ENCODE results near the gene CTDSPL. TPM values are rescaled to one million over a fixed set of nuclear protein-coding genes. Genes with fewer than 3 reads are reported as not detected.

The CTDSPL gene
- total RNA-seq, 2 donors from 2014 or later, result 59.3 to 60.3 TPM

DNA sequence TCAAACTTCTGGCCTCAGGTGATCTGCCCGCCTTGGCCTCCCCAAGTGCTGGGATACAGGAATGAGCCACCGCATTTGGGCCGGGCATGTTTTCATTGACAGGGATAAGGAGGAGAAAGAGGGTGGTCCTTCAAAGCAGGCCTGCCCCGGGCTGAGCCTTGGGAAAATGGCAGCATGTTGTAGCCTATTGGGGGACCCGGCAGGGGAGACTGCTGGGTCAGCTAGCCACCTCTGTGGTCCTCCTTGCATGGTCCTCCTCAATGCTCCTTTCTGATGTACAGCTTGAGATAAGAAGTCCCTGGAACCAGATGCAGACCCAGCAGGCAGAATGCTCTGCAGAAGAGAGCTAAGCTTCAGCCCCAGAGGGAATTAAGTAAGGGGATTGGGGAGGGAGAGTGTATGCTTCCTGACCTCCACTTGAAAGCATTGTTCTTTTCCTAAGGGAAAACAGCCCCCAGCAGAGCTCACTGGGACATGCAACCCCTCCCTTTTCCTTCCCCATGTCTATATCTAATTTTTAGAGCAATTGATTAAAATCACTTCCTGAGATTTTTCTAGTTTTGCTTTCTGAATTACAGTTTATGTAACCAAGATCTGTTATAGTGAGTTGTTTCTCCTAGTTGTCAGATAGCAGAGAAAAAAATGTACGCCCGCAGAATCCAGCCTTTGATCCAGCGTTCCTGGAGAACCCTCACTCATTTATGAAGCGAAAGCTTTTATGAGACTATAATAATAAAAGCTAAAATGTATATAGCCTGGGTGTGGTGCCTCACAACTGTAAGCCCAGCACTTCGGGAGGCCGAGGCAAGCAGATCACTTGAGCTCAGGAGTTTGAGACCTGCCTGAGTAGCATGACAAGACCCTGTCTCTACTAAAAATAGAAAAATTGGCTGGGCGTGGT lies 80.2 kb downstream of the CTDSPL start:
- H3K4me1 ChIP-seq (replicated peaks), result peaks cover 10% of the 10 kb centered on the region

DNA sequence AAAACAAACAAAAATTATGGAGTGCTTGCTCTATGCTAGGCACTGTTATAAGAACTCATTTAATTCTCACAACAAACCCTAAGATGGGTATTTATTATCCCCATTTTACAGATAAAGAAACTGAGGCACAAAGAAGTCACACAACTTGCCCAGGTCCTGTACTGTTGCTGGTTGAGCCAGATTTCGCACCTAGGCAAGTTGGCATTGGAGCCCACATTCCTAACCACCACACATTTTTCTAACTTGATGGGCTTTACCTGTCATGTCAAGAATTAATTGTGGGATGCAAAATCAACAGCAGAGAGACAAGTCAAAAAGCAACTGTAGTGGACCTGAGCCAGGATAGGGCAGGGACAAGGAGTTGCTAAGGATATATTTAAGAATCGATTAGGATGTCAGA lies 81.0 kb downstream of the CTDSPL start:
- H3K4me3 ChIP-seq, result no peak overlapping the region
- no peak for DNase-seq (ENCODE audit: low spot score)
- H3K9me3 ChIP-seq, result no peaks in the 10 kb centered on the region
- H3K27me3 ChIP-seq (replicated peaks; ENCODE audit: insufficient read depth), result no peaks in the 10 kb centered on the region
- WGBS, result 65% methylated on average over 2 of the region's 2 CpGs
- H3K36me3 ChIP-seq, result no peaks in the 10 kb centered on the region
- intact Hi-C loops (cut with DNase I), result no loop called here
- TF ChIP-seq POLR2A (IDR thresholded peaks at IDR 0.05), result no peak
- TF ChIP-seq, protein P1, sequence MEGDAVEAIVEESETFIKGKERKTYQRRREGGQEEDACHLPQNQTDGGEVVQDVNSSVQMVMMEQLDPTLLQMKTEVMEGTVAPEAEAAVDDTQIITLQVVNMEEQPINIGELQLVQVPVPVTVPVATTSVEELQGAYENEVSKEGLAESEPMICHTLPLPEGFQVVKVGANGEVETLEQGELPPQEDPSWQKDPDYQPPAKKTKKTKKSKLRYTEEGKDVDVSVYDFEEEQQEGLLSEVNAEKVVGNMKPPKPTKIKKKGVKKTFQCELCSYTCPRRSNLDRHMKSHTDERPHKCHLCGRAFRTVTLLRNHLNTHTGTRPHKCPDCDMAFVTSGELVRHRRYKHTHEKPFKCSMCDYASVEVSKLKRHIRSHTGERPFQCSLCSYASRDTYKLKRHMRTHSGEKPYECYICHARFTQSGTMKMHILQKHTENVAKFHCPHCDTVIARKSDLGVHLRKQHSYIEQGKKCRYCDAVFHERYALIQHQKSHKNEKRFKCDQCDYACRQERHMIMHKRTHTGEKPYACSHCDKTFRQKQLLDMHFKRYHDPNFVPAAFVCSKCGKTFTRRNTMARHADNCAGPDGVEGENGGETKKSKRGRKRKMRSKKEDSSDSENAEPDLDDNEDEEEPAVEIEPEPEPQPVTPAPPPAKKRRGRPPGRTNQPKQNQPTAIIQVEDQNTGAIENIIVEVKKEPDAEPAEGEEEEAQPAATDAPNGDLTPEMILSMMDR (IDR thresholded peaks at IDR 0.05), result no peak
- TF ChIP-seq POLR2AphosphoS5 (IDR thresholded peaks at IDR 0.05), result no peak
- H3K4me1 ChIP-seq (replicated peaks), result peaks cover 10% of the 10 kb centered on the region
- peak overlapping the region in 1 of 2 donors; percentile 12 for H3K27ac ChIP-seq

More for the DNA sequence above, 80.2 kb downstream of the CTDSPL start:
- no peak overlapping the region for H3K4me3 ChIP-seq
- H3K27me3 ChIP-seq (replicated peaks; ENCODE audit: insufficient read depth), result no peaks in the 10 kb centered on the region
- H3K9me3 ChIP-seq, result no peaks in the 10 kb centered on the region
- no peak for DNase-seq (ENCODE audit: low spot score)
- peak overlapping the region in 1 of 2 donors; percentile 12 for H3K27ac ChIP-seq
- TF ChIP-seq, protein P1 (IDR thresholded peaks at IDR 0.05), result no peak
- TF ChIP-seq POLR2AphosphoS5 (IDR thresholded peaks at IDR 0.05) (no peak), POLR2A (IDR thresholded peaks at IDR 0.05) (no peak)
- WGBS, result 53% methylated on average over 12 of the region's 12 CpGs
- intact Hi-C loops (cut with DNase I), result no loop called here
- no peaks in the 10 kb centered on the region for H3K36me3 ChIP-seq

DNA sequence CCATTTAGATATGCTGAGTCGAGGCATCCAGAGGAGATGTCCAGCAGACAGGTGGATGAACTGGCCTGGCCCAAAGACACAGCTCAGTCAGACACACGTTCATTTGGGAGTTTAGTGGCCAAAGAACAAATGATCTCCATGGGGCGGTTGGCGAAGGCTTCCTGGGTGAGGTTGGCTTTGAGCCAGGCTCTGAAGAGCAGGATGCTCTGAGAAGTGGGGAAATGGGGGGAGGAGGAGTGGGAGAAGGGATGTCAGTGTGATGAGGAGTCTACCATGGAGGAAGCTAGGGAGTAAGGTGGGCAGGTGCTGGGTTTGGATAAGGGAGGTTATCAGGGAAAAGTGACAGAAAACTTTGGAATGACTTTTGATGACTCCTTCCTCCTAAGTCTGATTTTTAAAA lies 81.4 kb downstream of the CTDSPL start:
- Histone ChIP-seq H3K27me3 (replicated peaks; ENCODE audit: insufficient read depth) (no peaks in the 10 kb centered on the region), H3K4me1 (replicated peaks) (peaks cover 10% of the 10 kb centered on the region), H3K9me3 (no peaks in the 10 kb centered on the region), H3K36me3 (no peaks in the 10 kb centered on the region), H3K4me3 (no peak overlapping the region), H3K27ac (no peak overlapping the region)
- WGBS, result 80% methylated on average over 4 of the region's 4 CpGs
- no peak for TF ChIP-seq POLR2A (IDR thresholded peaks at IDR 0.05)
- TF ChIP-seq, protein P1 (IDR thresholded peaks at IDR 0.05), result no peak
- TF ChIP-seq POLR2AphosphoS5 (IDR thresholded peaks at IDR 0.05), result no peak
- intact Hi-C loops (cut with DNase I), result no loop called here
- DNase-seq (ENCODE audit: low spot score), result no peak

DNA sequence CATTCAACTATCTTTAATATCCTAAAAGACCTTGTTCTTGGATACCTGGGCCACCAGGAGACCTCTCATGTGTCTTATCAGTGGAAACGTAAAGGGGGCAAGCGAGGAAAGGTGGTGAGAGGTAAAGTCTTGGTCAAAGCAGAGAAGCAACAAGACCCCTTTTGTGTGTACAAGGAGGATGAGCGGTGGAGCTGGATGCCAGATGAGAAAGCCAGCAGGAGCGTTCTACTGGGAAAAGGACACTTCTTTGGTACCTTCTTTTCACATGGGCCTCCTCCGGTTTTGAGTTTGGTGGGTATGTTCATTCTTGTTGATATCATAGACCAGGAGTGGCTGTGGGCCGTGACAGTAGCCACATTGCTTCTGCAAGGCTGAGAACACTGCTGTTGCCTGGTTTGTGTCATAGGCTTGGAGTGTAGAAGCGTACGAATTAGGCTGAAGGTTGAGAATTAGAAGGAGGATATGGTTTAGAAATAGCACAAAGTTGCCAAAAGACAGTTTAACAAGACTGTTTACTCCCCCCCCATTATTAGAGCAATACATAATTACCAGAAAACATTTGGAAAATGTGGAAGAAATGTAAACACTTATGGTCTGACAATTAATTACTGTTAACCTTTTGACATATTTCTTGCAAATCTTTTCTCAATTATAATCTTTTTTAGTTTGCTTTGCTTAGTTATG lies 82.1 kb downstream of the CTDSPL start:
- Histone ChIP-seq H3K27ac (peak overlapping the region; percentile 41 to 59), H3K36me3 (no peaks in the 10 kb centered on the region), H3K4me1 (replicated peaks) (peaks cover 10% of the 10 kb centered on the region), H3K27me3 (replicated peaks; ENCODE audit: insufficient read depth) (no peaks in the 10 kb centered on the region), H3K9me3 (no peaks in the 10 kb centered on the region), H3K4me3 (no peak overlapping the region)
- 89% methylated on average over 8 of the region's 8 CpGs for WGBS
- intact Hi-C loops (cut with DNase I), result no loop called here
- DNase-seq (ENCODE audit: low spot score), result no peak
- TF ChIP-seq, protein P1 (IDR thresholded peaks at IDR 0.05), result no peak
- no peak for TF ChIP-seq POLR2A (IDR thresholded peaks at IDR 0.05)
- TF ChIP-seq POLR2AphosphoS5 (IDR thresholded peaks at IDR 0.05), result no peak

All from prostate gland (tissue), 2 donors.